Vagina (tissue), 2 donors: ENCODE data around the gene PTK6.

ENCODE experiments used
- CTCF ChIP-seq, 3 experiments: fragments of 450-650 bp in 2 of 3; fragments of 200-600 bp in 1 of 3; sonication (generic) in 1 of 3; IDR thresholded peaks; one replicate each; pipeline ENCODE4 v1.5.1; 2017 to 2019; ENCODE audit warnings: antibody characterized with exemption in 3 of 3, mild to moderate bottlenecking in 2 of 3, moderate library complexity in 2 of 3
- POLR2A ChIP-seq, 2 donors: fragments of 450-650 bp; IDR thresholded peaks; one replicate each; pipeline ENCODE4 v1.6.1; 2017; ENCODE audit warnings: antibody characterized with exemption in 2 of 2, mild to moderate bottlenecking in 2 of 2, moderate library complexity in 2 of 2
- POLR2AphosphoS5 ChIP-seq, 2 donors: sonication (generic); formaldehyde crosslinking; IDR thresholded peaks; one replicate each; pipeline ENCODE4 v1.9.0; 2017; ENCODE audit warnings: antibody characterized with exemption in 2 of 2, mild to moderate bottlenecking in 2 of 2, low read depth in 1 of 2; ENCODE audit not compliant: insufficient read depth in 1 of 2

- TF ChIP-seq CTCF (IDR thresholded peaks at IDR 0.05) (no peak), POLR2A (IDR thresholded peaks at IDR 0.05) (no peak), POLR2AphosphoS5 (IDR thresholded peaks at IDR 0.05; ENCODE audit: insufficient read depth in 1 of 2, low read depth in 1 of 2) (no peak)
These were observed 5.5 kb upstream of the PTK6 start for GRCh38 chr20:63542696-63543095.
